NCI-H2227 treated with DMSO at 0.1 percent for 48 hours (cell line): ENCODE results near the gene FSTL4.

Source experiments
- DNase-seq: peaks from one replicate; lab custom pipeline; 2025; lab: John Stamatoyannopoulos, UW

The FSTL4 gene

DNA sequence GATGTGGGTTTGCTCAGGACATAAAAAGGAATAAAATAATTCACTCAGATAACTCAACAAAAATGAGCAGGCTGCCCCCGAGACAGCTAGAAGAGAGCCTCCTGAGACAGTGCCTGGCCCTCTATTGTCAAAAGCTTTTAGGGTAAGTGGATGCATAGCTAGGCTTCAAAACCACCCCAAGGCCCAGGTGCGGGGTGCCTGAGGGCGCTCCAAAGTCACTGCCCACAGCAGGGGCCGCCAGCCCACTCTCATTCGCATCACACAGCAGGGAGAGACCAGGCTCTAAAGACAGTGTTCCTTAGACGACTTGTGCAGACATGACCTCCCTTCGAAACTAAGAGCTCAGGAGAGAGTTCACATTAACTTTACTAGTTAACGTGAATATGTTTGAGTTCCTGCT is 271.5 kb downstream of the FSTL4 start:
- DNase-seq = no peak

GRCh38 chr5:133340002-133340755 is 272.2 kb downstream of the FSTL4 start:
- no peak for DNase-seq

DNA sequence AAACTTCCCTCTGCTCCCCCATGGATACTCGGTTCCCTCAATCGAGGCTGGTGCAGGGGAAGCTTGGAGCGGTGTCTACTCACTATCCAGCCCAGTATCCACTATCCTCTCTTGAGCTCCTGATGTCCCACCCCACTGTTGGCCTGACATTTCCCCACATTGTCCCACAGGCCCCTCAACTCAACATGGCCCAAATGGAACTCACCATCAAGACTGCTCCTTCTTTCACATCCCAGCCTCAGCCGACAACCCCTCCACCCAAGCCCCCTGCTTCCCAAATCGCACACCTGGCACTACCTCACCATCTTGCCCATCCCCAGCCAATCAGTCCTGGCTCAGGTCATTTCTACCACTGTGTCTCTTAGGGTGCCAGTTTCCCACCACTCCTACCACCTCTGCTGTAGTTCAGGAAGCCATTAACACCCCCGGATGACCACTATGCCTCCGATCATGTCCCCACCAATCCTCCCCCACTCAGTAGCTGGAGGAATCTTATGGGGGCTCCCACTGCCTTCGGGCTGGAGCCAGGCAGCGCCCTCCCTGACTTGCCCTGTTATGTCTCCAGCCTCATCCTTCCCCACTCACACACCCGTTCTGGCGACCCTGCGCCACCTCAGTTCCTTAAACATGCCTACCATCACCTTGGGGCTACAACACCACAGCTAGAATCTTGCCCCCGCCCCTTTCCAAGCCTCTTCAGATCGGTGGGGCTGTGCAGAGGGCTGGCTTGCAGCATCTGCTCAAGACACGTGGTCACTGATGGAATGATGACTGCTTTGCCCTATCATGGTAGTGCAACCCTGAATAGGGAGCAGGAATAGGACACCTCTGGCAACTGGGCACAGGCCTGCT is 273.6 kb downstream of the FSTL4 start:
- DNase-seq = no peak

- no peak for DNase-seq
These were observed 274.4 kb downstream of the FSTL4 start for GRCh38 chr5:133337795-133338445.

DNA sequence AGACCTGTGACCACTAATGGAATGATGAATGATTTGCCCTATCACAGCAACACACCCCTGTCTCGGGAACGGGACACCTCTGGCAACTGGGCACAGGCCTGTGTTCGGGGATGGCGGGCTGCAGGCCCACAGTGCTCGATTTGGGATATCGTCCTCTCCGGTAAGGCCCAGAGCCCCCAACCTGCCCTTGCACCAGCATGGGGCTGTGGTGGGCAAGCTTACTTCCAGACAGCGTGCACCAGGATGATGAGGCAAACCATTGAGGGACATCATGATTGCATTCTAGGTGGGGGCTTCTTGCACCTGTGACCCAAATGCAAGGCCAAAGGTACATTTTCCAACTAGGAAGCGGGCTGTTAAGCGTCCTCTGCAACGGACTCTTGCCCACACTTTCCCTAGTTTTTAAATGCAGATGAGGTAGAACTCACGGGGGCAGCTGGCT is 275.4 kb downstream of the FSTL4 start:
- no peak for DNase-seq

DNA sequence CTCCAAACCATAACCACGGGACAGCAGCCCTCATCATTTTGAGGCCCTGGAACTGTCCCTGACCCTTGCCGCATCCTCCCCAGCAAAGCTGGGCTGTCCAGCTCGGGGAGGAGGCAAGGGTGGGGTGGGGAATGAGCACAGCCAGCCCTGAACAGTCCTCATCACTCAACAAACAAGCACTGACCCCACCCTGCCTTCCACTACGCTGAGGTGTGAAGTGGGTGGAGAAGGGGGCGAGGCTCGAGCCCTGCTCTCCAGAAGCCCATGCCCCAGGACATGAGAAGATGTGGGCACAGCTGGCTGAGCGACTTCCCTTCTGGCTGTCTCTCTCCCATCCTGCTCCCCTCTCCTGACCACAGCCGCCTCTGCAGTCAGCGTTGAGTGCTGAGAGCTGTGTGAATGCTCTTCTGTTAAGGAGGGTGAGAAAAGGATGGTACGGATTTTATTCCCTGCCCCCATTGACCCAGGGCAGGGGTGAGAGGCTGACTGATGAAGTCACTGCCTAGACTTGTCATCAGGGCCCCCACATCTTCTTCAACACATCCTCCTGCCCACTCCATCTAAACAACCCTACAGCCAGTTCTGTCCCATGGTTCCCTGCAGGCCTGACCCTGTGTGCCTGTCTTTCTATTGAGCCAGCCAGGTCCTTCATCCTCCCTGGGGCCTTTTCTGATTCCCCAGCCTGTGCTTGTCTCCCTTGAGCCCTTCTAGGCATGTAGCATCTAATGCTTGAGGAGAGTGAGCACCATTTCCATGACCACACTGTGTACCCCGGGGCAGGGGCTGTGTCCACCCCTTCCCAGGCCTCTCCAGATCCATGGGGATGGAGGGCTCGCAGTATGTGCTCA is 276.0 kb downstream of the FSTL4 start:
- no peak for DNase-seq

DNA sequence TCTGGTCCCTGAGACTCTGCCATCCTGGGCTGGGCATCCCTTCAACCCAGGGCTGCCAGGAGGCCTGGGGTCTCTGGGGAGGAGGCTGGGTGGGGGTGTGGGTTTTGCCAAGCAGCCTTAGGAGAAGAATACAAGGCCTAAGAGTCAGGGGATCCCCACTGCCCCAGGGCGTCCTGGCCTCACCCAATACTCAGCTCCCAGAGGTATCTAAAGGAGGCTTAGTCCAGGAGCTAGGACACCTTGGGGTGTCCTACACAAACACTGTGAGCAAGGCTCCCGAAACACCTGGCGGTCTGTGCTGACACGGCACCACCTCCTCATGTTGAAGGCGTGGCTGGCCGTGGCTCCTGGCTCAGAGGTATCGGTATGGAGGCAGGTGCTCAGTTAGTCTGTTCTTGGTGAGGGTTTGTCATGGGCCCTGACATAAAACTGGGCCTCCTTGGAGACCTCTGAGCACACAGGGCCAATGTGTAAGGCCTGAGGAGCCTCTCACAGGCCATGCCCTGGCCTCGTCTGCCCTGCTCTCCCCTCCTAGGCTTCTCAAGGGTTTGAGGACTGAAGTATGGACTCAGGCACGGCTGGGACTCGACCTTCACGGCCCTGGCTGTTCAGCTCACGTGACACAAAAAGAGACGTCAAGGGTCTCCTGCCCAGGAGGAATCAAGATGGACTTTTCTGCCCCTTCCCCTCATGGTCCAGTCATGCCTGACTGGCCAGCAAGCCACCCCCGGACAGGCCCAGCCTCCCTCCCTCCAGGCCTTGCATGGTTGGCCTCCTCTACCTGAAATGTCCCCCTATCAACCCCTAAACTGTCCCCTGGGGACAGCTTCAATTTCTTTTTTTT is 277.3 kb downstream of the FSTL4 start:
- DNase-seq = no peak

DNA sequence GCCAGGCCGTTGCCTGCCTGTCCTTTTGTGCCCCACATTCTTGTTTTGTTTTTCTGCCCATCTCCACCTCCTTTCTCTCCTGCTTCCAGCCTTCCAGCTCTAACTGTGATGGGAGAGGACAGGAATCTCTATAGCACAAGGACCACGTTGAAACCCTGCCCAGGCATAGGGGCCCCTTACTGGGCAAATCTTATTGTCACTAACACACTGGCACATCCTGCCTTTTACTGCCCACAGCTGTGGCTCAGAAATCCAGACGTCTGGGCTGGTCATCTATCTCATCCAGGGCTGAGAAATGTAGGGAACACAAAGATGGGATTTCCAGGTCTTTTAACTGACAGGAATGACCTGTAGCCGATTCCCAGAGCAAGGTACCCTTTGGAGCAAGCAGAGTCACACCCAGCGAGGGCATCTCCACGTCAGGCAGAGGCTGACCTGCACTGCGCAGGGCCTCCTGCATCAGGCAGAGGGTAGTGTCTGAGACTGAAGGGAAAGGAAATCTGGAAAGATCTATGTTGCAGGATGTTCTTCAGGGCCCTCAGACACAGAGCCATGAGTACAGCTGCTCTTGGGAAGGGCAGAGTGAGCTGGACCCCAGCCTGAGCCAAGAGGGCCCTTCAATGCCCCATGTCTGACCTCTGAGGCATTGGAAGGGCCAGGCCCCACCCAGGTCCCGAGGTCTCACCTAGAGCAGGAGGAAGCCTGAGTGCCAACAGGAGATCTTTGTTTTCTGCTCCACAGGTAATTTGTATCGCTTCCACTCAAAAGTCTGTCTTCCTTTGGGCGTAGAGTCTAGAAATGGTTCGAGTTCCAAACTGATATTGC is 278.8 kb downstream of the FSTL4 start:
- DNase-seq = no peak

- DNase-seq = no peak
These were observed 279.8 kb downstream of the FSTL4 start for GRCh38 chr5:133332439-133333024.

DNA sequence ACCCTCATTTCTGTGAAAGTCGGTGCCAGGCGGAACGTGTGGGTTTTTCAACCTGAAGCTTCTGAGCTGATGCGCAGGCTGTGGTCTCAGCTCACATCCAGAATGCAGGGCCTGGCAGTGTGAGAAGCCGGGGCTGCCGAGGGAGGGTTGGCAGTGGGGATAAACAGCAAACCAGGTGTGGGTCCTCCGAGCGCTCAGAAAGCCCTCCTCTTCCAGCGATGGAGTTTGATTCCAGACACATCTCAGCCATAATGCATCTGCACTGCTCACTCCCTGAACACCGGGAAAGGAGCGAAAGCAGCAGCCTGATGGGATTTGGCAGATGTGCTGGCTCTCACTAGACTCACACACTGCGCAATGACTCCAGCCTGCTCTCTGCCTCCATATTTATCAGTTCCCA is 280.4 kb downstream of the FSTL4 start:
- DNase-seq = no peak

- no peak for DNase-seq
These were observed 281.4 kb downstream of the FSTL4 start for GRCh38 chr5:133330956-133331355.

DNA sequence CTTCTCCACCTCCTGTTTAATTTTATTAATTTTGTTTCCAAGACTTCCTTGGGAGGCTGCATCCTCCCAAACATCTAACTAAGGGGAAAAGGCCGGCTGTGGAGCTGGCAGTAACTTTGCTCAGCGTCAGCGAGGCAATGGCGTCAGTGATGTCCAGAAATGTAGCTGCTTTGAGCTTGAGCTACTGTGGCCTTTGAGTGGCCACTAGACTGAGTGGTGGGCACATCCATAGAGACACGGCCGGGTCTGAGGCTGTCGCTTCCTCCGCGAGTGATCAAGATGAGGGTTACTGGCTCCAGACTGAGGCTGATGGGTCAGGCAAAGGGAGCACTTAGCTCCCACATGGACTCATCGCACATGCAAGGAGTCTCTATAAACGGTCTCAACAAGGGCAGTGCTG is 283.5 kb downstream of the FSTL4 start:
- no peak for DNase-seq

- no peak for DNase-seq
These were observed 284.4 kb downstream of the FSTL4 start for GRCh38 chr5:133327946-133328401.

GRCh38 chr5:133326361-133326760 is 286.0 kb downstream of the FSTL4 start:
- no peak for DNase-seq

DNA sequence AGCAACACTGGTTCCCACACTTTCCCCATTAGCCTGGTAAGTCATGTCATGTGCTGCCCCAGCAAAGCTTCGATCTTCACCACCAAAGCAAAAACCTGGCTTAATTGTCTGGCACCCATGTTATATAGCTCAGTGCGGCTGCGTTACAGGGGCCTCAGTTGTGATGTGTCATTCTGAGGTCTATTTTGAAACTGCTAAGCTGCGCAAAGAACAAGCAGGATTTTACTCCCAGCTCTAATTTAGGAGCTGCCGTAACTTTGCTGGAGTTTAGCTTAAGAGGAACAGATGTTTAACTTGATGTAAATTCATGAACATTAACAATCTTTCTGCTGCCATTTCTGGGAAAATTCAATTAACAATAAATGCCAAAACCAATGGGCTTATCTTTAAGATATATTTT is 286.5 kb downstream of the FSTL4 start:
- no peak for DNase-seq

DNA sequence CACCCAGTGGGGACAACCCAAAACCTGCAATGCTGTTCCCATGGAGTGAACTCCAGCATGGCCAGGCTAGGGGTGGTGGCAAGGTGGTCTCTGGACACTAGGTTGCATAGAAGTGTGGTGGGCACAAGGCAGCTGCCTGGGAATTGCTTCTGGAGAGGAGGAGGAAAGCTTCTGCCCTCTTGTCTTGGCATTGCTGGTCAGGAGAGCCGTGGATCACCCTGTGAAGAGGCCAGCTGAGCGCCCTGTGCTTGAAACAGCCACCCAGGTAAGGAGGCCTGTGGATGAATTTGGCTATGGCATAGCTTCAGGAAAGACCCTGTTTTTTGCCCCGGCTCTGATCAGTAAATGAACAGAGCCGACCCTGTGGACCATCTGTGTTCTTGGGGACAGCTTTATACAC is 287.4 kb downstream of the FSTL4 start:
- no peak for DNase-seq

GRCh38 chr5:133323494-133324457 is 288.6 kb downstream of the FSTL4 start:
- DNase-seq = no peak

DNA sequence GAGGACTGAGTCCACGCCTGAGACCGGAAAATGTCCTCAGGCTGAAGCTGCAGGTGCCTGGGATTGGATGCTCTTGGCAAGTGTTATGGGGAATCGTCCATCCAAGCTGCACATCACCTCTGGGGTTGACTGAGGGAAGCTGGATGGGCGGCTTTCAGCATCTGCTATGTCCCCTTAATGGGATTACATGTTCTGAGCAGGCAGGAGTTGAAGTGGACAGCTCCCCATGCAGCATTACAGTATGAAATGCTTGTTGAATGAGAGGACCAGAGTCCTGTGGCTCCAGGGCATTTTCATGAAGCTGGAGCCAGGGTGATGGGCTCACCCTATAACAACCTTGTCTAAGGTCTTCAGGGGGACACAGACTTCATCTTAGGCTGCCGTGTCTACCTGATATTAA is 289.6 kb downstream of the FSTL4 start:
- no peak for DNase-seq
